Spleen (tissue), 11 donors: Measurements from ENCODE around the gene ATP13A4. TPM values are rescaled to one million over a fixed set of nuclear protein-coding genes. Genes with fewer than 3 reads are reported as not detected.

ENCODE experiments used
- DNase-seq: peaks from one replicate; pipeline ENCODE4 v3.0.0-alpha.2; 2020
- H3K27ac ChIP-seq, 8 donors: fragments of 200-600 bp; sonication (generic) in 7 of 8; 1 replicate in 4 of 8; 2 replicates in 4 of 8; pipeline versions ENCODE4 v1.5.0 to v1.8.0; 2016 to 2021; ENCODE audit warnings: inconsistent platforms in 4 of 8, mild to moderate bottlenecking in 4 of 8, moderate library complexity in 1 of 8
- H3K27me3 ChIP-seq, 7 donors: fragments of 200-600 bp; sonication (generic) in 6 of 7; replicated peaks in 1 of 7; 1 replicate in 4 of 7; 2 replicates in 3 of 7; pipeline versions ENCODE4 v1.5.0 to v1.8.0; 2016 to 2021; ENCODE audit warnings: inconsistent platforms in 3 of 7, mild to moderate bottlenecking in 1 of 7
- H3K36me3 ChIP-seq, 6 donors: fragments of 200-600 bp; sonication (generic) in 5 of 6; 1 replicate in 4 of 6; 2 replicates in 2 of 6; pipeline versions ENCODE4 v1.5.0 to v1.8.0; 2016 to 2021; ENCODE audit warnings: inconsistent platforms in 2 of 6
- H3K4me1 ChIP-seq, 6 donors: fragments of 200-600 bp; sonication (generic) in 5 of 6; 1 replicate in 3 of 6; 2 replicates in 3 of 6; pipeline versions ENCODE4 v1.5.0 to v1.8.0; 2016 to 2021; ENCODE audit warnings: inconsistent platforms in 3 of 6
- H3K4me3 ChIP-seq, 8 donors: fragments of 200-600 bp; sonication (generic) in 7 of 8; 1 replicate in 4 of 8; 2 replicates in 4 of 8; pipeline versions ENCODE4 v1.5.0 to v1.8.0; 2016 to 2021; ENCODE audit warnings: inconsistent platforms in 4 of 8, mild to moderate bottlenecking in 4 of 8, moderate library complexity in 2 of 8
- H3K9me3 ChIP-seq, 8 donors: fragments of 200-600 bp; sonication (generic) in 7 of 8; 1 replicate in 4 of 8; 2 replicates in 4 of 8; pipeline versions ENCODE4 v1.5.0 to v1.8.0; 2016 to 2021; ENCODE audit warnings: inconsistent platforms in 4 of 8
- CTCF ChIP-seq, 11 experiments: fragments of 200-600 bp in 7 of 11; fragments of 450-650 bp in 4 of 11; sonication (generic) in 4 of 11; IDR thresholded peaks in 8 of 11; conservative IDR thresholded peaks in 3 of 11; 1 replicate in 7 of 11; 2 replicates in 4 of 11; pipeline versions ENCODE4 v1.4.0 to v1.8.0; 2016 to 2021; ENCODE audit warnings: antibody characterized with exemption in 11 of 11, inconsistent platforms in 4 of 11, mild to moderate bottlenecking in 1 of 11
- POLR2A ChIP-seq, 3 donors: fragments of 450-650 bp; IDR thresholded peaks; one replicate each; pipeline ENCODE4 v1.5.1; 2017; ENCODE audit warnings: antibody characterized with exemption in 3 of 3, mild to moderate bottlenecking in 1 of 3
- POLR2AphosphoS5 ChIP-seq, 3 donors: sonication (generic); formaldehyde crosslinking; IDR thresholded peaks; one replicate each; pipeline ENCODE4 v1.5.1; 2017; ENCODE audit warnings: antibody characterized with exemption in 3 of 3
- WGBS, 5 donors: extraction: QIAGEN DNeasy Blood & Tissue Kit in 3 of 5; methylation state at CpG; one replicate each; pipeline versions ENCODE4 v1.1.5 to v1.1.7; 2013 to 2018; 5-methylcytosine and 5-hydroxymethylcytosine counted together
- intact Hi-C: fragments of 100-400 bp; cut with DNase I; formaldehyde crosslinking; loops from one replicate; pipeline ENCODE4 v1.15.0; 2023; ENCODE audit warnings: low total_unique reads
- polyA plus RNA-seq, 3 donors: library from polyadenylated mRNA; stranded (reverse); fragments of 200-250 nt; gene quantifications; one replicate each; pipeline ENCODE4 v1.2.1, GENCODE V29; 2013
- total RNA-seq, 7 donors: library from RNA; depleted of rRNA in 3 of 7; stranded (reverse); fragments of >200 nt in 3 of 7; fragmentation: NEBNext Ultra II Directional in 4 of 7; extraction: Animal tissue kit (Norgen Biotek cat#: 25700) in 4 of 7; gene quantifications; one replicate each; pipeline versions ENCODE4 v1.1.0 to v1.2.1, GENCODE V29; 2016 to 2021
- donor health status: healthy with polysubstance abuse.
- donor health status: DM: no; HTN: no; CAD: no; lungs with moderate emphysema.
- donor health status: DM: no; HTN: no; CAD: no.
- donor health status: Bipolar disorder and iron deficiency.
- donor health status: healthy.
- donor health status: DM: no; HTN: no; CAD: no.
- donor health status: DM: yes; HTN: yes; CAD: no.

The ATP13A4 gene
- total and polyA plus RNA-seq, 10 donors = 0.24 to 8.4 (median 1.5) TPM

GRCh38 chr3:193388361-193388760 is 166.3 kb downstream of the ATP13A4 start:
- H3K27ac ChIP-seq = no peak overlapping the region
- H3K4me1 ChIP-seq = no peaks in the 10 kb centered on the region
- H3K4me3 ChIP-seq = no peak overlapping the region
- H3K9me3 ChIP-seq = no peaks in the 10 kb centered on the region
- peaks cover 0 to 6% (median 0%) of the 10 kb centered on the region in 7 donors for H3K27me3 ChIP-seq
- no peak for DNase-seq
- intact Hi-C loops = no loop called here
- WGBS, 5 donors = 82 to 92% (median 84%) methylated on average over 6 of the region's 6 CpGs
- TF ChIP-seq CTCF (IDR thresholded peaks at IDR 0.05 in 8 of 11, conservative IDR thresholded peaks at IDR 0.05 in 3 of 11) (no peak), POLR2AphosphoS5 (IDR thresholded peaks at IDR 0.05) (no peak), POLR2A (IDR thresholded peaks at IDR 0.05) (no peak)
- H3K36me3 ChIP-seq = no peaks in the 10 kb centered on the region

GRCh38 chr3:193387596-193387995 is 167.1 kb downstream of the ATP13A4 start:
- intact Hi-C loops = no loop called here
- H3K27me3 ChIP-seq = peaks cover 0 to 6% (median 0%) of the 10 kb centered on the region in 7 donors
- no peaks in the 10 kb centered on the region for H3K4me1 ChIP-seq
- H3K36me3 ChIP-seq = no peaks in the 10 kb centered on the region
- no peak overlapping the region for H3K4me3 ChIP-seq
- no peak for DNase-seq
- TF ChIP-seq POLR2A (IDR thresholded peaks at IDR 0.05) = no peak
- TF ChIP-seq POLR2AphosphoS5 (IDR thresholded peaks at IDR 0.05) = no peak
- TF ChIP-seq CTCF (IDR thresholded peaks at IDR 0.05 in 8 of 11, conservative IDR thresholded peaks at IDR 0.05 in 3 of 11) = no peak
- H3K9me3 ChIP-seq = no peaks in the 10 kb centered on the region
- H3K27ac ChIP-seq = no peak overlapping the region
- 35 to 58% (median 39%) methylated on average over 2 of the region's 2 CpGs for WGBS, 5 donors

GRCh38 chr3:193378706-193379105 is 176.0 kb downstream of the ATP13A4 start, which contains the start of gene ATP13A5:
Gene ATP13A5, minus strand, starts transcription at chr3:193378753. Its CDS starts 28 bp downstream, at chr3:193378725.
- WGBS, 5 donors = 63 to 77% (median 74%) methylated on average over 6 of the region's 6 CpGs
- DNase-seq = no peak
- Histone ChIP-seq H3K36me3 (no peaks in the 10 kb centered on the region), H3K4me3 (no peak within 1 kb of the TSS), H3K27me3 (no peaks in the 10 kb centered on the region), H3K9me3 (no peaks in the 10 kb centered on the region), H3K27ac (no peak within 1 kb of the TSS), H3K4me1 (no peaks in the 10 kb centered on the region)
- intact Hi-C loops = no loop called here
- TF ChIP-seq CTCF (IDR thresholded peaks at IDR 0.05 in 8 of 11, conservative IDR thresholded peaks at IDR 0.05 in 3 of 11) = no peak
- no peak for TF ChIP-seq POLR2AphosphoS5 (IDR thresholded peaks at IDR 0.05)

- Histone ChIP-seq H3K9me3 (no peaks in the 10 kb centered on the region), H3K27me3 (no peaks in the 10 kb centered on the region), H3K27ac (no peak overlapping the region), H3K4me3 (no peak overlapping the region), H3K36me3 (no peaks in the 10 kb centered on the region), H3K4me1 (no peaks in the 10 kb centered on the region)
- DNase-seq = no peak
- WGBS, 5 donors = 6 to 21% (median 14%) methylated on average over 2 of the region's 2 CpGs
- TF ChIP-seq POLR2AphosphoS5 (IDR thresholded peaks at IDR 0.05) = no peak
- TF ChIP-seq POLR2A (IDR thresholded peaks at IDR 0.05) = no peak
- no peak for TF ChIP-seq CTCF (IDR thresholded peaks at IDR 0.05 in 8 of 11, conservative IDR thresholded peaks at IDR 0.05 in 3 of 11)
- intact Hi-C loops = no loop called here
These were observed 177.1 kb downstream of the ATP13A4 start for GRCh38 chr3:193377591-193377990.
